NCI-H446 treated with DMSO at 0.1 percent for 48 hours (cell line): ENCODE data around the gene WDR93.

Experiments used
- DNase-seq: peaks from one replicate; lab custom pipeline; 2025; lab: John Stamatoyannopoulos, UW

Gene WDR93

GRCh38 chr15:89790661-89791060 is 100.0 kb downstream of the WDR93 start:
- no peak for DNase-seq

- DNase-seq: no peak
Observed at GRCh38 chr15:89792106-89792805, 101.6 kb downstream of the WDR93 start.
